GM12874 (cell line): Measurements from ENCODE around the gene PLEKHH2.

Experiments used
- TF ChIP-seq, protein P1 (sequence below): IDR thresholded peaks from 2 replicates; pipeline ENCODE4 v1.5.1; 2011; ENCODE audit warnings: low read depth, mild to moderate bottlenecking, control low read depth, low read length, moderate library complexity; ENCODE audit not compliant: insufficient read depth

PLEKHH2 gene

DNA sequence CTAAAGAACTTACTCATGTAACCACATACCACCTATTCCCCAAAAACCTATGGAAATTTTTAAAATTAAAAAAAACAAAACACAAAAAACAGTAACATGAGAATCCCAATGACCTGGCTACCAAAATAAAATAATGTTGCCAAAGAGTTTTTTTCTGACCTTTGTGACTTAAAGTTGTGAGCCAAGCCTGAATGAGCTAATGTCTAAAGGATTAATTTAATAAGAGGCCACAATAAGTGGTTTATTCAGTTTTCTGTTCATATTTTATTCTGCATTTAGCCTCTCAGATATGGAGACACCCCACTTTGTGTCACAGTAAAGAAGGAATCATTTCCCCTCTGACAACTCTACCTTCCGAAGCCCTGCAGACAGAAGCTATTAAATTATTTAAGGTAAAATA, 94.2 kb downstream of the PLEKHH2 start:
- TF ChIP-seq, protein P1, sequence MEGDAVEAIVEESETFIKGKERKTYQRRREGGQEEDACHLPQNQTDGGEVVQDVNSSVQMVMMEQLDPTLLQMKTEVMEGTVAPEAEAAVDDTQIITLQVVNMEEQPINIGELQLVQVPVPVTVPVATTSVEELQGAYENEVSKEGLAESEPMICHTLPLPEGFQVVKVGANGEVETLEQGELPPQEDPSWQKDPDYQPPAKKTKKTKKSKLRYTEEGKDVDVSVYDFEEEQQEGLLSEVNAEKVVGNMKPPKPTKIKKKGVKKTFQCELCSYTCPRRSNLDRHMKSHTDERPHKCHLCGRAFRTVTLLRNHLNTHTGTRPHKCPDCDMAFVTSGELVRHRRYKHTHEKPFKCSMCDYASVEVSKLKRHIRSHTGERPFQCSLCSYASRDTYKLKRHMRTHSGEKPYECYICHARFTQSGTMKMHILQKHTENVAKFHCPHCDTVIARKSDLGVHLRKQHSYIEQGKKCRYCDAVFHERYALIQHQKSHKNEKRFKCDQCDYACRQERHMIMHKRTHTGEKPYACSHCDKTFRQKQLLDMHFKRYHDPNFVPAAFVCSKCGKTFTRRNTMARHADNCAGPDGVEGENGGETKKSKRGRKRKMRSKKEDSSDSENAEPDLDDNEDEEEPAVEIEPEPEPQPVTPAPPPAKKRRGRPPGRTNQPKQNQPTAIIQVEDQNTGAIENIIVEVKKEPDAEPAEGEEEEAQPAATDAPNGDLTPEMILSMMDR, result no peak

DNA sequence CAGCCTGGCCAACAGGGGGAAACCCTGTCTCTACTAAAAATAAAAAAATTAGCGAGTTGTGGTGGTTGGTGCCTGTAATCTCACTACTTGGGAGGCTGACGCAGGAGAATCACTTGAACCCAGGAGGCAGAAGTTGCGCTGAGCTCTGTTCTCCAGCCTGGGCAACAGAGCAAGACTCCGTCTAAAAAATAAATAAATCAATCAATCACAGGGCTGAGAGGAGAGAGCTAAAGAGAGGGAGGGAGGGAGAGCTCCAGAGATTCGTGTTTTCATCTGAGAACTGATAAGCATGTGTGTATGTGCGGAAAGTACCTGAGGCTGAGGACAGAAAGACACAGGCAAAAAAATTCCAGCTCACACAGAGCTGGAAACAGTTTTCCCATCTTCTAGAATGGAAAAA, 99.6 kb downstream of the PLEKHH2 start:
- TF ChIP-seq, protein P1, result no peak

DNA sequence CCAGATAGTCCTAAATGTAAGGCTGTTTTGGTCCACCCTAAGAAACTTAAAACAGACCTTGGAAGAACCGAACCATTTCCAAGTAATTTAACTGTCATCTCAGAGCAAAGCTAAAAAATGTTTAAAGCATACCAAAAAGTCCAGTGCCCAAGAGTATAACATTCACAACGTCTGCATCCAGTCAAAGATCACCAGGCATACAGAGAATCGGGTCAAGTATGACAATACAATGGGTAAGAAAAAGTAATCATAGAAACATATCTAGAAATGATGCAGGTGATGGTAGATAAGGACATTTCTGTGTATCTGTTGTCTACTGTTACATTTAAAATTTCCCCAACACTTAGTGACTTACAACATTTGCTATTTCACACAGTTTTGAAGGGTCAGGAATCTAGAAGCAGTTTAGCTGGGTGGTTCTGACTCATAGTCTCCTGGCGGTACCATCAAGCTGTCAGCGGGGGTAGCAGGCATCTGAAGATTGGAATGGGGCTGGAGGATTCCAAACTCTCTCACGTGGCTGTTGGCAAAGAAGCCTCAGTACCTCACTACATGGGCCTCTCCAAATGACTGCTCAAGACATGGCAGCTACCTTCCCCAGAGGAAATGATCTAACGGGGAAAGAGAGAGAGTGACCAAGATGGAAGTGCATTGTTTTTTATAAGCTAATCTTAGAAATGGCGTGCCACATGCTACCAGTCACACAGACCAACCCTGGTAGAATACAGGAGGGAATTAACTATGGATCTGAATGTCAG, 100.2 kb downstream of the PLEKHH2 start:
- TF ChIP-seq, protein P1, result no peak

DNA sequence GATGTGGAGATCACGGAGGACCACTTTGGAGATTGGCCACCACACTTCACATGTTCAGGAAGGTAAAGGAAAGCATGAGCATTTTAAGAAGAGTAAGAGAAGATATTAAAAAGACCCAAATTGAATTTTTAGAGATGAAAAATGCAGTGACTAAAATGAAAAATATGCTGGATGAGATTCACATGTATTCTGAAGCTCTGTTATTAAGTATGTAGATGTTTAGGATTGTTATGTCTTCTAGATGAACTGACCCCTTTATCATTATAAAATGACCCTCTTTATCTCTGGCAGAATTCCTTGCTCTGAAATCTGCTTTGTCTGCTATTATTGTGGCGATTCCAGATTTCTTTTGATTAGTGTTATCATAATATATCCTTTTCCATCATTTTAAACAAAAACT, 100.8 kb downstream of the PLEKHH2 start:
- TF ChIP-seq, protein P1, result no peak

DNA sequence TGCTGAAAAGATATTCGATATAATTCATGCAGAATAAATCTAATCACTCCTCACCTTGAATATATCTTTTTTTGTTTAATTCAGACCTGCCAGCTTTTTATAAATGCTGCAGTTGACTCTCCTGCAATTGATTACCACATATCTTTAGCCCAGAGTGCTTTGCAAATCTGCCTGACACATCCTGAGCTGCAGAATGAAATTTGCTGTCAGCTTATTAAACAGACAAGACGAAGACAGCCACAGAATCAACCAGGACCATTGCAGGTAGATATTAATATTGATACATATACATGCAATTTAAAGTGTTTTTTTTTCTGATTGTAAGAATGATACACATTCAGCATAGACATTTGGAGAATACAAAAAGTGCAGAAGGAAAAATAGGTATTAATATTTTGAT, 101.2 kb downstream of the PLEKHH2 start:
- TF ChIP-seq, protein P1, result no peak

DNA sequence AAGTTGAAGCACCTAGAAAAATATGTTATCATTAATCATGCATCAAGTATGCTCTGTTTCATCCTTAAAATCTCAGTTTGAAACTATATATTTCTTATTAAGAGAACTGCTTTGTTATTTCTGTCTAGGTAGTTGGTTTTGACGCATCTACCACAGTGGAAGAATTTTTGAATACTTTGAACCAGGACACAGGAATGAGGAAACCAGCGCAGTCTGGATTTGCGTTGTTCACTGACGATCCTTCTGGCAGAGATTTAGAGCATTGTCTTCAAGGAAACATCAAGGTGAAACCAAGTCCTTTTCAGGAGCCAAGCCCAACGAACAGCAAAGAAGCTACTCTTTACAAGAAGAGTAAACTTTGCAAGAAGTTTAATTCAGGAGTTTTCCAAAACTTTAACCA, 106.6 kb downstream of the PLEKHH2 start:
- TF ChIP-seq, protein P1, result no peak

DNA sequence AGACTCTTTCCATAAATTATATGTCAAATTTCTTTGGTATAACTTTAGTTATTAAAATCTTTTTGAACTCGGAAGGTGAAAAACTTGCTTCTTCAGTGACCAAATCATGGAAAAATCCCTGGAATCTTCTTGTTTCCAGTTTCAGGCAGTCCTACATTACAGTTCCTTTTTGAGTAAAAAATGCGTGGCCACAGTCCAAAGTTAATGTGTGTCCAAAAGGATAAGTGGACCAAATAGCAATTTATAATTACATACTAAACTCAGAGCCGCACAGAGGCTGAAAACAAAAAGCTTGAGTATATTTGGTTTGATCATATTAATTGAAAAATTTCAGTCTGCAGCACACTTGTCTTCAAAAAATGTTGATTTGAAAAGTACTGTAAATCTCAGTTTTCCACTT, 108.4 kb downstream of the PLEKHH2 start:
- TF ChIP-seq, protein P1, result no peak

DNA sequence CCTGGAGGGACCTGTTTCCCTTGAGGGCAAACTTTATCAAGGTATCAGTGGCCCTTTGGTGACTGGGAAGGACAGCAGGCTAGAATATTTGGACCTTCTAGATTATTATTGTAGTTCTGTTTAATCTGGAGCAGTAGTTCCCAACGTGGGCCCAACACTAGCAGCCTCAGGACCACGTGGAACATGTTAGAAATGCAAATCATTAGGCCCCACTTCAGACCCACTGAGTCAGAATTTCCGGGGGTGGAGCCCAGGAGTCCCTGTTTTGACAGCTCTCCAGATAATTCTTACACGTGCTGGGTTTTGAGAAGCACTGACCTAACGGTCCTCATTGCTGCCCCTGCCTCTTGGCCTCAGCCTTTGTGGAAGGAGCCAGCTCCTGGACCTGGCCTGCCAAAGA, 111.3 kb downstream of the PLEKHH2 start:
- TF ChIP-seq, protein P1, result no peak
